ENCODE measurements around the gene GATA2. TPM values are rescaled to one million over a fixed set of nuclear protein-coding genes. Genes with fewer than 3 reads are reported as not detected.

The GATA2 gene
- total RNA-seq, 1 donor from 2014 or later: 23.9 TPM

GRCh38 chr3:128480278-128480677 is 12.7 kb downstream of the GATA2 start:
- Mint-ChIP-seq H3K9me3 (no peaks in the 10 kb centered on the region), H3K27me3 (peaks cover 70% of the 10 kb centered on the region), H3K4me3 (no peak overlapping the region), H3K4me1 (ENCODE audit: unreplicated experiment) (peaks cover 17% of the 10 kb centered on the region), H3K36me3 (peaks cover 18% of the 10 kb centered on the region), H3K27ac (no peak overlapping the region)
- TF ChIP-seq CTCF (conservative IDR thresholded peaks at IDR 0.05): no peak
- no peak for DNase-seq (ENCODE audit: extremely low spot score, unreplicated experiment)

- DNase-seq (ENCODE audit: extremely low spot score, unreplicated experiment): no peak
- Mint-ChIP-seq H3K36me3 (peaks cover 16% of the 10 kb centered on the region), H3K9me3 (no peaks in the 10 kb centered on the region), H3K27me3 (peaks cover 69% of the 10 kb centered on the region), H3K27ac (no peak overlapping the region), H3K4me1 (ENCODE audit: unreplicated experiment) (peaks cover 17% of the 10 kb centered on the region), H3K4me3 (no peak overlapping the region)
- TF ChIP-seq CTCF (conservative IDR thresholded peaks at IDR 0.05): no peak
Observed at GRCh38 chr3:128479558-128480086, 13.4 kb downstream of the GATA2 start.

- Mint-ChIP-seq H3K9me3 (no peaks in the 10 kb centered on the region), H3K4me1 (ENCODE audit: unreplicated experiment) (peaks cover 17% of the 10 kb centered on the region), H3K27me3 (peaks cover 70% of the 10 kb centered on the region), H3K4me3 (no peak overlapping the region), H3K27ac (no peak overlapping the region), H3K36me3 (peaks cover 16% of the 10 kb centered on the region)
- TF ChIP-seq CTCF (conservative IDR thresholded peaks at IDR 0.05): no peak
- no peak for DNase-seq (ENCODE audit: extremely low spot score, unreplicated experiment)
Observed at GRCh38 chr3:128478576-128479506, 14.2 kb downstream of the GATA2 start.

GRCh38 chr3:128476659-128477058 is 16.3 kb downstream of the GATA2 start:
- Mint-ChIP-seq H3K4me1 (ENCODE audit: unreplicated experiment) (no peaks in the 10 kb centered on the region), H3K9me3 (no peaks in the 10 kb centered on the region), H3K27ac (no peak overlapping the region), H3K4me3 (no peak overlapping the region), H3K36me3 (peaks cover 11% of the 10 kb centered on the region), H3K27me3 (peaks cover 65% of the 10 kb centered on the region)
- DNase-seq (ENCODE audit: extremely low spot score, unreplicated experiment): no peak
- no peak for TF ChIP-seq CTCF (conservative IDR thresholded peaks at IDR 0.05)

- peaks cover 69% of the 10 kb centered on the region for H3K27me3 Mint-ChIP-seq
- no peak overlapping the region for H3K27ac Mint-ChIP-seq
- H3K9me3 Mint-ChIP-seq: no peaks in the 10 kb centered on the region
- H3K4me3 Mint-ChIP-seq: no peak overlapping the region
- peaks cover 11% of the 10 kb centered on the region for H3K36me3 Mint-ChIP-seq
- H3K4me1 Mint-ChIP-seq (ENCODE audit: unreplicated experiment): no peaks in the 10 kb centered on the region
- no peak for TF ChIP-seq CTCF (conservative IDR thresholded peaks at IDR 0.05)
- no peak for DNase-seq (ENCODE audit: extremely low spot score, unreplicated experiment)
Observed at GRCh38 chr3:128475355-128475754, 17.6 kb downstream of the GATA2 start.

Data from type B pancreatic cell (in vitro differentiated cells).